ENCODE measurements around the gene UGT8.

The UGT8 gene

GRCh38 chr4:114692958-114693357, 94.4 kb downstream of the UGT8 start:
- no peak for DNase-seq

- no peak for DNase-seq
These were observed 96.2 kb downstream of the UGT8 start for GRCh38 chr4:114694770-114695169.

- no peak for DNase-seq
These were observed 99.6 kb downstream of the UGT8 start for GRCh38 chr4:114698231-114698630.

- no peak for DNase-seq
These were observed 102.9 kb downstream of the UGT8 start for GRCh38 chr4:114701491-114701890.

GRCh38 chr4:114717432-114717831, 118.8 kb downstream of the UGT8 start:
- DNase-seq: no peak

- no peak for DNase-seq
These were observed 126.5 kb downstream of the UGT8 start for GRCh38 chr4:114725066-114725465.

- DNase-seq: no peak
These were observed 128.9 kb downstream of the UGT8 start for GRCh38 chr4:114727461-114727860.

All from CD4-positive, alpha-beta T cell treated with Interferon gamma for 1 hour (primary cell).